ENCODE data around the gene KIAA1549.

The KIAA1549 gene

GRCh38 chr7:138879356-138879755 is 101.8 kb downstream of the KIAA1549 start:
- DNase-seq: no peak

- no peak for DNase-seq
Measured at GRCh38 chr7:138878856-138879255, 102.3 kb downstream of the KIAA1549 start.

- no peak for DNase-seq
Measured at GRCh38 chr7:138878051-138878450, 103.1 kb downstream of the KIAA1549 start.

GRCh38 chr7:138876326-138876725 is 104.9 kb downstream of the KIAA1549 start:
- no peak for DNase-seq

- DNase-seq: no peak
Measured at GRCh38 chr7:138875794-138876193, 105.4 kb downstream of the KIAA1549 start.

GRCh38 chr7:138873220-138873892 is 107.8 kb downstream of the KIAA1549 start:
- DNase-seq: no peak

- no peak for DNase-seq
Measured at GRCh38 chr7:138872576-138872975, 108.6 kb downstream of the KIAA1549 start.

- no peak for DNase-seq
Measured at GRCh38 chr7:138871814-138872090, 109.4 kb downstream of the KIAA1549 start.

- no peak for DNase-seq
Measured at GRCh38 chr7:138871065-138871813, 110.0 kb downstream of the KIAA1549 start.

- no peak for DNase-seq
Measured at GRCh38 chr7:138869353-138869752, 111.8 kb downstream of the KIAA1549 start.

GRCh38 chr7:138868711-138869110 is 112.5 kb downstream of the KIAA1549 start:
- no peak for DNase-seq

GRCh38 chr7:138867744-138868143 is 113.4 kb downstream of the KIAA1549 start:
- no peak for DNase-seq

- no peak for DNase-seq
Measured at GRCh38 chr7:138866353-138866752, 114.8 kb downstream of the KIAA1549 start.

- DNase-seq: no peak
Measured at GRCh38 chr7:138865843-138866242, 115.3 kb downstream of the KIAA1549 start.

- no peak for DNase-seq
Measured at GRCh38 chr7:138864667-138865066, 116.5 kb downstream of the KIAA1549 start.

GRCh38 chr7:138863931-138864330 is 117.3 kb downstream of the KIAA1549 start:
- no peak for DNase-seq

- DNase-seq: no peak
Measured at GRCh38 chr7:138861051-138861450, 120.1 kb downstream of the KIAA1549 start.

GRCh38 chr7:138857728-138858127 is 123.5 kb downstream of the KIAA1549 start:
- DNase-seq: no peak

- DNase-seq: no peak
Measured at GRCh38 chr7:138854115-138854645, 127.0 kb downstream of the KIAA1549 start.

GRCh38 chr7:138853448-138853847 is 127.7 kb downstream of the KIAA1549 start:
- DNase-seq: no peak

GRCh38 chr7:138852469-138852868 is 128.7 kb downstream of the KIAA1549 start:
- DNase-seq: no peak

GRCh38 chr7:138849701-138850100 is 131.5 kb downstream of the KIAA1549 start:
- no peak for DNase-seq

GRCh38 chr7:138848056-138848980 is 132.9 kb downstream of the KIAA1549 start:
- no peak for DNase-seq

All from NCI-H446 treated with DMSO at 0.1 percent for 48 hours (cell line).